MM.1S (cell line): ENCODE measurements around the gene GRIN3A.

Source experiments
- CTCF ChIP-seq: fragments of 300-600 bp; sonication (generic); IDR thresholded peaks from 2 replicates; pipeline ENCODE4 v1.5.1; 2016; ENCODE audit warnings: antibody characterized with exemption, low read length, mixed read lengths
- EZH2 ChIP-seq: fragments of 300-600 bp; sonication (generic); optimal IDR thresholded peaks from 2 replicates; pipeline ENCODE3; 2017; ENCODE audit warnings: low read depth, mild to moderate bottlenecking, antibody characterized with exemption, low read length, mixed read lengths
- EZH2phosphoT487 ChIP-seq: fragments of 300-600 bp; sonication (generic); IDR thresholded peaks from 2 replicates; pipeline ENCODE4 v1.6.1; 2018; ENCODE audit warnings: antibody characterized with exemption, low read length

GRCh38 chr9:101707721-101708120 is 30.7 kb downstream of the GRIN3A start:
- TF ChIP-seq CTCF (no peak), EZH2 (no peak), EZH2phosphoT487 (no peak)
